GM19324 (cell line): ENCODE data around the gene IQSEC3.
"Not testable (repeated sequence)": the region's sequence is repeated elsewhere in the genome, so short reads cannot be mapped to it uniquely, and the experiment has no call there.

Experiments
- ATAC-seq: cut with Tn5 transposase; IDR thresholded peaks from one replicate; pipeline ENCODE4 v1.9.1; 2021; ENCODE audit warnings: mild to moderate bottlenecking, moderate library complexity; ENCODE audit not compliant: unreplicated experiment, low FRiP score

IQSEC3 gene

GRCh38 chr12:51962-52361 lies 14.6 kb upstream of the IQSEC3 start:
- not testable (repeated sequence) for ATAC-seq

- ATAC-seq: not testable (repeated sequence)
Measured at GRCh38 chr12:52902-53734, 13.4 kb upstream of the IQSEC3 start.

- no peak for ATAC-seq
Measured at GRCh38 chr12:53735-54730, 12.5 kb upstream of the IQSEC3 start.

GRCh38 chr12:54750-55535 lies 11.6 kb upstream of the IQSEC3 start:
- no peak for ATAC-seq

- ATAC-seq: no peak
Measured at GRCh38 chr12:56683-57346, 9.8 kb upstream of the IQSEC3 start.

GRCh38 chr12:57539-57938 lies 9.0 kb upstream of the IQSEC3 start:
- no peak for ATAC-seq

GRCh38 chr12:58832-59231 lies 7.7 kb upstream of the IQSEC3 start:
- ATAC-seq: no peak

GRCh38 chr12:61845-62244 lies 4.7 kb upstream of the IQSEC3 start:
- ATAC-seq: not testable (repeated sequence)

- not testable (repeated sequence) for ATAC-seq
Measured at GRCh38 chr12:65491-66063, 990 bp upstream of the IQSEC3 start.

- not testable (repeated sequence) for ATAC-seq
Measured at GRCh38 chr12:66782-67504, 376 bp downstream of the IQSEC3 start.

- not testable (repeated sequence) for ATAC-seq
Measured at GRCh38 chr12:69677-70076, 3.1 kb downstream of the IQSEC3 start.

GRCh38 chr12:70541-70940 lies 4.0 kb downstream of the IQSEC3 start:
- ATAC-seq: not testable (repeated sequence)

- ATAC-seq: not testable (repeated sequence)
Measured at GRCh38 chr12:72018-72417, 5.5 kb downstream of the IQSEC3 start.

GRCh38 chr12:74420-75190 lies 8.0 kb downstream of the IQSEC3 start:
- ATAC-seq: not testable (repeated sequence)

GRCh38 chr12:75541-75940 lies 9.0 kb downstream of the IQSEC3 start:
- ATAC-seq: not testable (repeated sequence)

- ATAC-seq: not testable (repeated sequence)
Measured at GRCh38 chr12:76102-76501, 9.5 kb downstream of the IQSEC3 start.

- ATAC-seq: not testable (repeated sequence)
Measured at GRCh38 chr12:76551-76950, 10.0 kb downstream of the IQSEC3 start.

- ATAC-seq: not testable (repeated sequence)
Measured at GRCh38 chr12:77101-77719, 10.6 kb downstream of the IQSEC3 start.
